Measurements from ENCODE around the gene MGRN1.

DNA sequence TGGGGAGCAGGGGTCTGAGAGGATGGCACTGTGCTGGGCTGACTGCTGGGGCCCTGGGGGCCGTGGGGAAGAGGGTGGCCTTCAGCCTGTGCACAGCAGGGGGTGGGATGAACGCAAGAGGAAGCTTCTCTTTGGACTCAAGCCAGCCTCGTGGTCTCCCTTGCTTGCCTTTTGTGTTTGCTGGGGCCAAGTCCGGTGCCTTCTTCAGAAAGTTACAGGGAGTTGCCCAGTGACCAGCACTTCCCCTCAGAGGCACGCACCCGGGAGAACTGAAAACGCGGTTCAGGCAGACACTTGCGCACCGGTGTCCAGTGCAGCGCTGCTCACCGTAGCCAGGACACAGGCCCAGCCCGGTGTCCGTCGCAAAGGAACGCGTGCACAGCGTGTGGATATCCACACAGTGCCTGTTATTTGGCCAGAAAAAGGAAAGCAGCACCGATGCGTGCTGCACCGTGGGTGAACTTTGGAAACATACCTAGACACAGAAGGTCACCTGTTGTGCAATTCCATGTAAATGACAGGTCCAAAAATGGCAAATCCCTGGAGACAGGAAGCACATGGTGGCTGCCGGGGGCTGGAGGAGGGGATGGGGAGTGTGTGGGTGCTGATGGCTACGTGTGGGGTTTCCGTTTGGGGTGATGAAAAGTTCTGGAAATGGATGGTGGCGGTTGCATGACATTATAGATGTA is 39.3 kb downstream of the MGRN1 start:
- TF ChIP-seq, protein P1, sequence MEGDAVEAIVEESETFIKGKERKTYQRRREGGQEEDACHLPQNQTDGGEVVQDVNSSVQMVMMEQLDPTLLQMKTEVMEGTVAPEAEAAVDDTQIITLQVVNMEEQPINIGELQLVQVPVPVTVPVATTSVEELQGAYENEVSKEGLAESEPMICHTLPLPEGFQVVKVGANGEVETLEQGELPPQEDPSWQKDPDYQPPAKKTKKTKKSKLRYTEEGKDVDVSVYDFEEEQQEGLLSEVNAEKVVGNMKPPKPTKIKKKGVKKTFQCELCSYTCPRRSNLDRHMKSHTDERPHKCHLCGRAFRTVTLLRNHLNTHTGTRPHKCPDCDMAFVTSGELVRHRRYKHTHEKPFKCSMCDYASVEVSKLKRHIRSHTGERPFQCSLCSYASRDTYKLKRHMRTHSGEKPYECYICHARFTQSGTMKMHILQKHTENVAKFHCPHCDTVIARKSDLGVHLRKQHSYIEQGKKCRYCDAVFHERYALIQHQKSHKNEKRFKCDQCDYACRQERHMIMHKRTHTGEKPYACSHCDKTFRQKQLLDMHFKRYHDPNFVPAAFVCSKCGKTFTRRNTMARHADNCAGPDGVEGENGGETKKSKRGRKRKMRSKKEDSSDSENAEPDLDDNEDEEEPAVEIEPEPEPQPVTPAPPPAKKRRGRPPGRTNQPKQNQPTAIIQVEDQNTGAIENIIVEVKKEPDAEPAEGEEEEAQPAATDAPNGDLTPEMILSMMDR (IDR thresholded peaks at IDR 0.05), result no peak
- no peak for TF ChIP-seq POLR2A (IDR thresholded peaks at IDR 0.05)

All from testis (tissue), 2 donors.